Fibroblast of lung (primary cell): ENCODE data around the gene GRIN2A.

Experiments
- CTCF ChIP-seq, 2 donors: IDR thresholded peaks in 1 of 2; conservative IDR thresholded peaks in 1 of 2; 1 replicate in 1 of 2; 2 replicates in 1 of 2; pipeline ENCODE4 v1.5.1; 2011 to 2012; ENCODE audit warnings: low read length in 2 of 2, control low read depth in 1 of 2, inconsistent platforms in 1 of 2, low read depth in 1 of 2, mild to moderate bottlenecking in 1 of 2
- EZH2 ChIP-seq: IDR thresholded peaks from 2 replicates; pipeline ENCODE4 v1.5.1; 2012; ENCODE audit warnings: low read length, control low read depth, mild to moderate bottlenecking; ENCODE audit errors: missing control alignments

GRCh38 chr16:9807302-9807701, 374.9 kb downstream of the GRIN2A start:
- TF ChIP-seq CTCF (conservative IDR thresholded peaks at IDR 0.05 in 1 of 2, IDR thresholded peaks at IDR 0.05 in 1 of 2; ENCODE audit: low read depth in 1 of 2, low read length in 2 of 2) (no peak), EZH2 (no peak)
